ENCODE data around the gene KIAA0040.

KIAA0040 gene

DNA sequence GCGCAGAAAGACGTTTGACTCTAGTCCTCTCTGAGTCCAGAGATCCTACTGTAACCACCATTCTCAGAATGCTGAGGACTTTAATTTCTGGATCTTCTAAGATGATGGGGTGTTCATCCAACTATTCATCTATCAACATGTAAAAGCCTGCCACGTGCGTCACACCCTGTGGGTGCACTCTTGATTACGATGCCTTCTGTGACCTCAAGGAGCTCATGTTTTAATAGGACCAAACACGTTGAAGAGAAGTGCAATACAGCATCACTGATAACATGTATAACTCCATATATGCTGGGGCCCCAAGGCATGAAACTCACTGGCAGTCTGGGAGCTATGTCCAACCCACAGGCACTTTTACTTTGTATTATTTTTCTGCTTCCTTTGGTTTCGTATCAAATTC is 19.0 kb downstream of the KIAA0040 start:
- H3K4me3 ChIP-seq (ENCODE audit: low read length) = no peak overlapping the region
- no peak for DNase-seq (ENCODE audit: low read depth)
- TF ChIP-seq, protein P1, sequence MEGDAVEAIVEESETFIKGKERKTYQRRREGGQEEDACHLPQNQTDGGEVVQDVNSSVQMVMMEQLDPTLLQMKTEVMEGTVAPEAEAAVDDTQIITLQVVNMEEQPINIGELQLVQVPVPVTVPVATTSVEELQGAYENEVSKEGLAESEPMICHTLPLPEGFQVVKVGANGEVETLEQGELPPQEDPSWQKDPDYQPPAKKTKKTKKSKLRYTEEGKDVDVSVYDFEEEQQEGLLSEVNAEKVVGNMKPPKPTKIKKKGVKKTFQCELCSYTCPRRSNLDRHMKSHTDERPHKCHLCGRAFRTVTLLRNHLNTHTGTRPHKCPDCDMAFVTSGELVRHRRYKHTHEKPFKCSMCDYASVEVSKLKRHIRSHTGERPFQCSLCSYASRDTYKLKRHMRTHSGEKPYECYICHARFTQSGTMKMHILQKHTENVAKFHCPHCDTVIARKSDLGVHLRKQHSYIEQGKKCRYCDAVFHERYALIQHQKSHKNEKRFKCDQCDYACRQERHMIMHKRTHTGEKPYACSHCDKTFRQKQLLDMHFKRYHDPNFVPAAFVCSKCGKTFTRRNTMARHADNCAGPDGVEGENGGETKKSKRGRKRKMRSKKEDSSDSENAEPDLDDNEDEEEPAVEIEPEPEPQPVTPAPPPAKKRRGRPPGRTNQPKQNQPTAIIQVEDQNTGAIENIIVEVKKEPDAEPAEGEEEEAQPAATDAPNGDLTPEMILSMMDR (IDR thresholded peaks at IDR 0.05; ENCODE audit: insufficient read depth, low read depth, low read length, missing control alignments) = no peak

DNA sequence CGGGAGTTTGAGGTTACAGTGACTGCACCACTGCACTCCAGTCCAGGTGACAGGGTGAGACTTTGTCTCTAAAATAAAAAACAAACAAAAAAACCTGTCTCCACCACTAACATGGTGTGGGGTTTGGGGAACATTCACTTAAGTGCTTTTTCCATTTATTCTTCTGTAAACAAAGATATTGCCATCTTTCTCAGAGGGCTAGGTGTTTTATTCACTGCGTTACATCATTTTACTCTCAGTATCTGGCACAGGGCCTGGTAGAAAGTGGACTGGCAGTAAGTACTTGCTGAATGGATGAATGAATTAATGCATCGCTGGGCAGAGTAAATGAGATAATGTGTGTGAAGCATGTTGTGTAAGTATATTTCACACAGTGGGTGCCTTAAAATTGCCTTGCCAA is 20.1 kb downstream of the KIAA0040 start:
- TF ChIP-seq, protein P1 (IDR thresholded peaks at IDR 0.05; ENCODE audit: insufficient read depth, low read depth, low read length, missing control alignments) = no peak
- DNase-seq (ENCODE audit: low read depth) = no peak

DNA sequence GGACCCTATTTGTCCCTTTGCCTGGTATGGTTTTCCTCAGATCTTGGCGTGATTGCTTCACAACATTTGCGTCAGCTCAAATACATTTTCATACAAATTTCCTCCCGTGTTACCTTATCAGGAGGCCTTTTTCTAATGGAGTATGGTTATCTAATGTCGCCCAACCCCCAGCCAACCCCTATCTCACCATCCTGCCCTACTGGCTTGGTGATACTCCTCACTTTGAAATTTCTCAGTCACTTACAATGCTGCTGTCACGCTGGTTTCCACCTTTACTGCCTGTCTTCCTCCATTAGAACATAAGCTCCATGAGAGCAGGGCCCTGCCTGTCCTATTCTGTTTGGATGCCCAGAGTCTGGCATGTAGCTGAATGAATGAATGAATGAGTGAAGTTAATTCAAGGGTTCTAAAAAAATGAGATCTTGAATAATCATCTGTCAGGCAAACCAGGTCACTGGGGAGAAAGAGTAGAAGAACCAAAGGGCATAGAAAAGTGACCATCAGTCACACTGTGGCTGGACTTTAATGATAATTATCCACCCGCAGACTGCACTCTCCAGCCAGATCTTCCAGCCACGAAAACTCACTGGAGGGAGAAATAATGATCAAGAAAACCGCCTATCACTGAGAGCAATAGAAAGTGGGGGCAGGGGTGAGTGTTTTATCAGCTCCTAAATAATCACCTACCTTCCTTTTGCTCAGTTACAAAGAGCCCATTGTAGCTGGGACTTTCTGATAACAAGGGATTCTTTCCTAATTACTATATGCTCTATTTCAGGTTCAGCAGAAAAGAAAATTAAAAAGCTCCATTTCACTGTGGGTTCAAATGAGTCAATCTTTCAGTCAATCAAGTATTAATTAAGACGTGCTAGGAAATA is 21.3 kb downstream of the KIAA0040 start:
- TF ChIP-seq, protein P1 (IDR thresholded peaks at IDR 0.05; ENCODE audit: insufficient read depth, low read depth, low read length, missing control alignments) = no peak

More for the DNA sequence above, 20.1 kb downstream of the KIAA0040 start:
- no peak overlapping the region for H3K4me3 ChIP-seq (ENCODE audit: low read length)

DNA sequence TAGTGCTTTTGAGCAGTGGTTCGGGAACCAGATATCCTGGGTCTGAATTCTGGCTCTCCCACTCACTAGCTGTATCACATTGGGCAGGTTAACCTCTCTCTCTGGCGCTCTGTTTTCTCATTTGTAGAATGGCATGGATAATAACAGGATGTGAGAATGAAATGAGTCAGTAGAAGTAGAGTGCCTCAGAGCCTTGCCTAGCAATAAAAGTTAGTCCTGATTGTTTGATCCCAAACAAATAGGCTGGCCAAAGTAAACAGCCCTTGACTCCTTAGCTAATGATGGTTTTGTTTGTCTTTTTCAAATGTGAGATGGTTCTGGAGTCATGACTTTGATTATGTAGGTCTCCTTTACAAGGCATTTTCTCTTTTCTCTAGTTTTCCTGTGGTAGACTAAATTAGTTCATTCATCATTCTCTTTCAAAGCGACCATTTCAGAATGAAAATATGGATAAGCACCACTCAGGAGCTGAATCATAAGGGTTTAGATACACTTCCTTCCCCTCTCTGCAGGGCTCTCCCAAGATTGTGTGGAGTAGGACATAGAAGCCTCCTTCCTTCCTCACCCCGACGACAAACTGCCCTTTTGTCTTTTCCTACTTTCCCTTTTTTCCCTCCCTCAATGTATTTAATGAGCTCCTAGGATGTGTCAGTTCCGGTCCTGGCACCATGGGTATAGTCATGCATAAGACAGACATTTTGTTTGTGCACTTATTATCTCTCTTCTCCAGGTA is 23.1 kb downstream of the KIAA0040 start:
- no peak overlapping the region for H3K4me3 ChIP-seq (ENCODE audit: low read length)
- TF ChIP-seq, protein P1 (IDR thresholded peaks at IDR 0.05; ENCODE audit: insufficient read depth, low read depth, low read length, missing control alignments) = no peak
- DNase-seq (ENCODE audit: low read depth) = peak; percentile 67

More for the DNA sequence above, 21.3 kb downstream of the KIAA0040 start:
- DNase-seq (ENCODE audit: low read depth) = no peak
- H3K4me3 ChIP-seq (ENCODE audit: low read length) = no peak overlapping the region

DNA sequence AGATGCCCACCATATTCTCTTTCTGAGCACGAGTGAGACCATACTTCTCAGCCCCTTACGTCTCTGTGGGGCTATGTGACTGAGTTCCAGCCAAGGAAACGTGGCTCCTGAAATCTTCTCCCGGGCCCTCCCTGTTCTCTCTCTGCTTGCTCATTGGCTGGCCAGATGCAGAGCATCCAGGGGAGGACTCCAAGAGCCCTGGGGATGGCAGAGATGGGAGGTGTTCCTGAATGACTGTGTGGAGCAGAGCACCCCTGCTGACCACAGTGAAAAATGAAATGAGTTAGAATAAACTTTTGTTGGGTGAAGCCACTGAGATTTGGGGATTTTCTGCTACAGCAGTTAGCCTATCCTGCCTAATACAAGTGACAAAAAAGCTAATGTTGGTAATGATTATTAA is 23.8 kb downstream of the KIAA0040 start:
- DNase-seq (ENCODE audit: low read depth) = no peak
- no peak overlapping the region for H3K4me3 ChIP-seq (ENCODE audit: low read length)
- TF ChIP-seq, protein P1 (IDR thresholded peaks at IDR 0.05; ENCODE audit: insufficient read depth, low read depth, low read length, missing control alignments) = no peak

DNA sequence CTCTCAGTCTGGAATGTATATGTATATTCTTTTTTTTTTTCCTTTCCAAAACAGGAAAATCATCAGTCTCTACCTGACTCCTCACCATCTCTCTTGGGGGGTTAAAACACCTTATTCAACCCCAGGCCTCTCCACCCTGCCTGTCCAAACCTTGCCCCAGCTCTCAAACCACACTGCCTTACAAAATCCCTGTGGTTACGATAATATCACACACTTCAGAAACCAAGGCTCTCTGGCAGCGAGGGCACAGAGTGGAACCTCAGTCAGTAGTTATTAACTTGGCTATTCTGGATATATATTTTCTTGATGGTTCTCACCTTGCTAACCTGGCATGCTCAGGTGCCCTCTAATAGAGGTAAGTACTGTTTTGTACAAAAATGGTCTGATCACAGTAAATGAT is 24.7 kb downstream of the KIAA0040 start:
- TF ChIP-seq, protein P1 (IDR thresholded peaks at IDR 0.05; ENCODE audit: insufficient read depth, low read depth, low read length, missing control alignments) = no peak
- no peak for DNase-seq (ENCODE audit: low read depth)
- H3K4me3 ChIP-seq (ENCODE audit: low read length) = no peak overlapping the region
